ENCODE measurements around the gene MAN1C1.

DNA sequence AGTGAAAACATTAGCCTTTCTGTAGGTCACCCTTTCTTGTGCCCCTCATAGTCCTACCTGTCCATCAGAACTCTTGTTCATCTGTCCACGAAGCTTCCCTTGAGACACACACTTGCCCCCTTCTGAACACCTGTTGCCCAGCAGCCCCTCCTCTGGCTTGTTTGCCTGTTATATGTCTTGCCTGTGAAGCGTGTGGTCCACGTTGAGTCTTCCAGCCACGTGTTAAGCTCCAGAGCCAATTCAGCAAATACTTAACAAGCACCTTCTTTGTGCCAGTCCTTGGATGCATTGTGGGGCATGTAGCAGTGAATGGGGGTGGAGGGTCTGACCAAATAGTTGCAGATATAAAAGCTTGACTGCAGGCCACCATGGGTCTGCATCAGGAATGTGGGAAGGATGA lies 66.6 kb downstream of the MAN1C1 start:
- TF ChIP-seq EP300 (conservative IDR thresholded peaks at IDR 0.05; ENCODE audit: poor library complexity, severe bottlenecking) (no peak), RAD21 (conservative IDR thresholded peaks at IDR 0.05) (no peak), EZH2 (IDR thresholded peaks at IDR 0.05; ENCODE audit: borderline replicate concordance, insufficient read depth, low read length, poor library complexity, severe bottlenecking) (no peak), POLR2AphosphoS5 (IDR thresholded peaks at IDR 0.05) (no peak)
- TF ChIP-seq, protein P1, sequence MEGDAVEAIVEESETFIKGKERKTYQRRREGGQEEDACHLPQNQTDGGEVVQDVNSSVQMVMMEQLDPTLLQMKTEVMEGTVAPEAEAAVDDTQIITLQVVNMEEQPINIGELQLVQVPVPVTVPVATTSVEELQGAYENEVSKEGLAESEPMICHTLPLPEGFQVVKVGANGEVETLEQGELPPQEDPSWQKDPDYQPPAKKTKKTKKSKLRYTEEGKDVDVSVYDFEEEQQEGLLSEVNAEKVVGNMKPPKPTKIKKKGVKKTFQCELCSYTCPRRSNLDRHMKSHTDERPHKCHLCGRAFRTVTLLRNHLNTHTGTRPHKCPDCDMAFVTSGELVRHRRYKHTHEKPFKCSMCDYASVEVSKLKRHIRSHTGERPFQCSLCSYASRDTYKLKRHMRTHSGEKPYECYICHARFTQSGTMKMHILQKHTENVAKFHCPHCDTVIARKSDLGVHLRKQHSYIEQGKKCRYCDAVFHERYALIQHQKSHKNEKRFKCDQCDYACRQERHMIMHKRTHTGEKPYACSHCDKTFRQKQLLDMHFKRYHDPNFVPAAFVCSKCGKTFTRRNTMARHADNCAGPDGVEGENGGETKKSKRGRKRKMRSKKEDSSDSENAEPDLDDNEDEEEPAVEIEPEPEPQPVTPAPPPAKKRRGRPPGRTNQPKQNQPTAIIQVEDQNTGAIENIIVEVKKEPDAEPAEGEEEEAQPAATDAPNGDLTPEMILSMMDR (IDR thresholded peaks at IDR 0.05; ENCODE audit: poor library complexity, severe bottlenecking), result no peak
